Measurements from ENCODE around the gene MYH14. TPM values are rescaled to one million over a fixed set of nuclear protein-coding genes. Genes with fewer than 3 reads are reported as not detected.

The MYH14 gene
- polyA plus RNA-seq, 1 of the 3 experiments (the other 2 are of a cell fraction), result 0.02 TPM

GRCh38 chr19:50261446-50261970, 58.1 kb downstream of the MYH14 start (continued):
- no peak for TF ChIP-seq RAD21 (IDR thresholded peaks at IDR 0.05; ENCODE audit: low read length)
- TF ChIP-seq EP300 (IDR thresholded peaks at IDR 0.05; ENCODE audit: borderline replicate concordance in 1 of 2, low read depth in 1 of 2, low read length in 1 of 2), result no peak

GRCh38 chr19:50263176-50263575, 59.8 kb downstream of the MYH14 start:
- H4K20me1 ChIP-seq (ENCODE audit: insufficient read depth), result no peaks in the 10 kb centered on the region
- no peaks in the 10 kb centered on the region for H3K4me1 ChIP-seq (ENCODE audit: control insufficient read depth in 1 of 2, insufficient read depth in 2 of 2, low read depth in 1 of 2, low read length in 1 of 2)
- ChIA-PET CTCF (interaction anchor here (0.8 to 1.5 kb wide), 6 partner anchors 8 to 65 kb away, joined by 3 to 6 read pairs (median 3); no protein-coding TSS in a partner anchor), POLR2A (no interaction called here)
- no peaks in the 10 kb centered on the region for H3K9me3 ChIP-seq
- no peak overlapping the region for H2AFZ ChIP-seq (ENCODE audit: low read depth)
- no peaks in the 10 kb centered on the region for H3K36me3 ChIP-seq (replicated peaks in 1 of 2; ENCODE audit: control insufficient read depth in 1 of 2, insufficient read depth in 2 of 2, low read length in 1 of 2)
- 64% methylated on average over 5 of the region's 8 CpGs for WGBS (ENCODE audit: low lambda C conversion rate)
- no peak overlapping the region for H3K27ac ChIP-seq (ENCODE audit: low read depth in 2 of 2, low read length in 1 of 2)
- H3K4me3 ChIP-seq (ENCODE audit: low read depth in 2 of 2, low read length in 1 of 2), result no peak overlapping the region
- no peak overlapping the region for H3K4me2 ChIP-seq
- H3K79me2 ChIP-seq (ENCODE audit: insufficient read depth), result no peaks in the 10 kb centered on the region
- DNase-seq, result no peak
- H3K27me3 ChIP-seq (ENCODE audit: insufficient read depth), result peaks cover 23% of the 10 kb centered on the region
- no peak overlapping the region for H3K9ac ChIP-seq
- no peaks in the 10 kb centered on the region for H3F3A ChIP-seq (replicated peaks; ENCODE audit: insufficient read depth)
- H3K9me2 ChIP-seq, result no peaks in the 10 kb centered on the region
- TF ChIP-seq MXI1 (IDR thresholded peaks at IDR 0.05; ENCODE audit: low read depth, low read length) (no peak), RXRA (IDR thresholded peaks at IDR 0.05; ENCODE audit: borderline replicate concordance, low read depth) (no peak), TAF1 (IDR thresholded peaks at IDR 0.05; ENCODE audit: borderline replicate concordance, low read depth, low read length) (no peak), TEAD4 (IDR thresholded peaks at IDR 0.05; ENCODE audit: borderline replicate concordance, insufficient read depth) (no peak), MAX (IDR thresholded peaks at IDR 0.05; ENCODE audit: low read depth) (no peak), FOSL2 (IDR thresholded peaks at IDR 0.05; ENCODE audit: borderline replicate concordance, low read depth) (no peak)

GRCh38 chr19:50264483-50265186, 61.2 kb downstream of the MYH14 start:
- CTCF ChIA-PET, result interaction anchor here (0.6 to 2.1 kb wide), 3 partner anchors 12 to 48 kb away, joined by 3 to 8 read pairs (median 6); no protein-coding TSS in a partner anchor

More at GRCh38 chr19:50264483-50265186, 61.2 kb downstream of the MYH14 start:
- Histone ChIP-seq H3K4me1 (ENCODE audit: control insufficient read depth in 1 of 2, insufficient read depth in 2 of 2, low read depth in 1 of 2, low read length in 1 of 2) (no peaks in the 10 kb centered on the region), H2AFZ (ENCODE audit: low read depth) (no peak overlapping the region), H3K4me3 (ENCODE audit: low read depth in 2 of 2, low read length in 1 of 2) (no peak overlapping the region), H3K9ac (no peak overlapping the region), H3F3A (replicated peaks; ENCODE audit: insufficient read depth) (no peaks in the 10 kb centered on the region), H4K20me1 (ENCODE audit: insufficient read depth) (no peaks in the 10 kb centered on the region), H3K4me2 (no peak overlapping the region), H3K27ac (ENCODE audit: low read depth in 2 of 2, low read length in 1 of 2) (no peak overlapping the region), H3K27me3 (ENCODE audit: insufficient read depth) (peaks cover 37% of the 10 kb centered on the region), H3K9me2 (no peaks in the 10 kb centered on the region), H3K79me2 (ENCODE audit: insufficient read depth) (no peaks in the 10 kb centered on the region), H3K9me3 (no peaks in the 10 kb centered on the region), H3K36me3 (replicated peaks in 1 of 2; ENCODE audit: control insufficient read depth in 1 of 2, insufficient read depth in 2 of 2, low read length in 1 of 2) (no peaks in the 10 kb centered on the region)
- POLR2A ChIA-PET, result no interaction called here
- no peak for TF ChIP-seq RFX5 (IDR thresholded peaks at IDR 0.05; ENCODE audit: low read length)
- TF ChIP-seq TCF12 (IDR thresholded peaks at IDR 0.05), result no peak
- TF ChIP-seq USF1 (IDR thresholded peaks at IDR 0.05; ENCODE audit: borderline replicate concordance, low read depth), result peak; percentile 31; the same call in 1 of the 2 replicates
- TF ChIP-seq POLR2AphosphoS5 (IDR thresholded peaks at IDR 0.05; ENCODE audit: low read depth, low read length), result no peak
- TF ChIP-seq PBX3 (IDR thresholded peaks at IDR 0.05), result no peak
- TF ChIP-seq CTCF (IDR thresholded peaks at IDR 0.05), result peak; percentile 7; the same call in 1 of the 2 replicates
- TF ChIP-seq EP300 (IDR thresholded peaks at IDR 0.05; ENCODE audit: borderline replicate concordance in 1 of 2, low read depth in 1 of 2, low read length in 1 of 2), result no peak
- DNase-seq, result no peak
- WGBS (ENCODE audit: low lambda C conversion rate), result 34% methylated on average over 8 of the region's 8 CpGs

Measured in SK-N-SH (cell line).